Liver (tissue), 9 donors: ENCODE data around the gene TFDP1. TPM values are rescaled to one million over a fixed set of nuclear protein-coding genes. Genes with fewer than 3 reads are reported as not detected.
"Not testable (repeated sequence)": the region's sequence is repeated elsewhere in the genome, so short reads cannot be mapped to it uniquely, and the experiment has no call there.

Experiments
- DNase-seq: peaks from one replicate; pipeline ENCODE4 v3.0.0-alpha.2; 2017; ENCODE audit warnings: low spot score
- H3K27ac ChIP-seq, 2 donors: one replicate each; pipeline ENCODE4 v1.7.0; 2013; ENCODE audit warnings: inconsistent platforms in 2 of 2, low read length in 2 of 2, control low read depth in 1 of 2, low read depth in 1 of 2, mild to moderate bottlenecking in 1 of 2
- H3K27me3 ChIP-seq, 4 donors: one replicate each; pipeline versions ENCODE4 v1.6.1 to v1.7.0; 2013; ENCODE audit warnings: low read length in 3 of 4, inconsistent platforms in 1 of 4, mild to moderate bottlenecking in 1 of 4, moderate library complexity in 1 of 4; ENCODE audit not compliant: control insufficient read depth in 4 of 4, insufficient read depth in 4 of 4
- H3K36me3 ChIP-seq, 4 donors: one replicate each; pipeline versions ENCODE4 v1.6.1 to v1.7.0; 2013; ENCODE audit warnings: low read length in 3 of 4, mild to moderate bottlenecking in 3 of 4, low read depth in 1 of 4, moderate library complexity in 1 of 4; ENCODE audit not compliant: control insufficient read depth in 4 of 4, insufficient read depth in 3 of 4
- H3K4me1 ChIP-seq, 4 donors: one replicate each; pipeline versions ENCODE4 v1.6.1 to v1.7.0; 2013; ENCODE audit warnings: low read length in 3 of 4, mild to moderate bottlenecking in 3 of 4, moderate library complexity in 1 of 4; ENCODE audit not compliant: control insufficient read depth in 4 of 4, insufficient read depth in 4 of 4
- H3K4me3 ChIP-seq, 3 donors: one replicate each; pipeline versions ENCODE4 v1.6.1 to v1.7.0; 2013; ENCODE audit warnings: low read length in 3 of 3, control low read depth in 1 of 3, low read depth in 1 of 3, mild to moderate bottlenecking in 1 of 3
- H3K9ac ChIP-seq, 2 donors: one replicate each; pipeline ENCODE4 v1.7.0; 2013; ENCODE audit warnings: low read length in 2 of 2, mild to moderate bottlenecking in 2 of 2, moderate library complexity in 2 of 2, control low read depth in 1 of 2, low read depth in 1 of 2
- H3K9me3 ChIP-seq, 4 donors: one replicate each; pipeline versions ENCODE4 v1.6.1 to v1.7.0; 2013; ENCODE audit warnings: low read length in 3 of 4; ENCODE audit not compliant: control insufficient read depth in 4 of 4
- ATF3 ChIP-seq: IDR thresholded peaks from 2 replicates; pipeline ENCODE4 v1.6.1; 2016; ENCODE audit warnings: antibody characterized with exemption
- CTCF ChIP-seq: fragments of 150-350 bp; IDR thresholded peaks from 2 replicates; pipeline ENCODE4 v1.5.1; 2017; ENCODE audit warnings: improper control_type of control experiment, low read depth, low read length; ENCODE audit not compliant: missing input control
- EGR1 ChIP-seq, 2 donors: IDR thresholded peaks; 2 replicates each; pipeline ENCODE4 v1.6.1; 2016 to 2018; ENCODE audit warnings: antibody characterized with exemption in 2 of 2, low read depth in 2 of 2
- FOXA1 ChIP-seq: IDR thresholded peaks from 2 replicates; pipeline ENCODE4 v1.6.1; 2016; ENCODE audit warnings: antibody characterized with exemption
- HNF4A ChIP-seq, 2 donors: conservative IDR thresholded peaks; 2 replicates each; pipeline ENCODE4 v1.6.1; 2016; ENCODE audit warnings: antibody characterized with exemption in 2 of 2, mild to moderate bottlenecking in 2 of 2
- JUND ChIP-seq, 2 donors: IDR thresholded peaks; 2 replicates each; pipeline ENCODE4 v1.6.1; 2016; ENCODE audit warnings: antibody characterized with exemption in 2 of 2
- NR2F2 ChIP-seq: IDR thresholded peaks from 2 replicates; pipeline ENCODE4 v1.6.1; 2016; ENCODE audit warnings: antibody characterized with exemption
- RXRA ChIP-seq, 2 donors: IDR thresholded peaks; 2 replicates each; pipeline ENCODE4 v1.6.1; 2017 to 2018; ENCODE audit warnings: antibody characterized with exemption in 2 of 2, mild to moderate bottlenecking in 1 of 2
- SP1 ChIP-seq: IDR thresholded peaks from 2 replicates; pipeline ENCODE4 v1.6.1; 2018; ENCODE audit warnings: antibody characterized with exemption, mild to moderate bottlenecking
- TAF1 ChIP-seq: conservative IDR thresholded peaks from 2 replicates; pipeline ENCODE4 v1.6.1; 2016; ENCODE audit warnings: antibody characterized with exemption, mild to moderate bottlenecking
- WGBS: extraction: QIAGEN DNeasy Blood & Tissue Kit; methylation state at CpG from one replicate; pipeline ENCODE4 v1.1.7; 2013; 5-methylcytosine and 5-hydroxymethylcytosine counted together
- polyA plus RNA-seq, 2 donors: library from polyadenylated mRNA; stranded (reverse) in 1 of 2; unstranded in 1 of 2; fragments of 200-250 nt in 1 of 2; fragments of >200 nt in 1 of 2; fragmentation: Nextera tagmentation in 1 of 2; extraction: Ambion mirVana in 1 of 2; gene quantifications; one replicate each; pipeline versions ENCODE4 v1.2.1 to v1.2.3, GENCODE V29; 2013 to 2015
- total RNA-seq, 2 donors: library from RNA; depleted of rRNA; stranded (reverse); fragments of >200 nt; gene quantifications; one replicate each; pipeline ENCODE4 v1.2.3, GENCODE V29; 2014
- donor health status: healthy.
- donor health status: healthy.
- donor health status: healthy.
- donor health status: healthy.
- donor health status: healthy.

Gene TFDP1
- total and polyA plus RNA-seq, 4 donors = 9.9 to 140 (median 17.8) TPM

- H3K9me3 ChIP-seq = no peaks in the 10 kb centered on the region
- no peaks in the 10 kb centered on the region for H3K27me3 ChIP-seq
- peaks cover 2 to 9% (median 6%) of the 10 kb centered on the region in 4 donors for H3K4me1 ChIP-seq
- peaks cover 0 to 9% (median 2%) of the 10 kb centered on the region in 4 donors for H3K36me3 ChIP-seq
- no peak overlapping the region for H3K27ac ChIP-seq
- no peak for TF ChIP-seq FOXA1
- TF ChIP-seq TAF1 = no peak
- TF ChIP-seq RXRA (IDR thresholded peaks at IDR 0.05) = no peak
- TF ChIP-seq ATF3 = no peak
- peak; percentile 32 for DNase-seq
- no peak overlapping the region for H3K4me3 ChIP-seq
- 93% methylated on average over 18 of the region's 18 CpGs for WGBS
- H3K9ac ChIP-seq = no peak overlapping the region
Measured at GRCh38 chr13:113589251-113589960, 4.9 kb downstream of the TFDP1 start.

- Histone ChIP-seq H3K36me3 (peaks cover 0 to 9% (median 2%) of the 10 kb centered on the region in 4 donors), H3K9ac (no peak overlapping the region), H3K9me3 (no peaks in the 10 kb centered on the region), H3K4me1 (peaks cover 2 to 8% (median 5%) of the 10 kb centered on the region in 4 donors), H3K27ac (no peak overlapping the region), H3K4me3 (no peak overlapping the region), H3K27me3 (no peaks in the 10 kb centered on the region)
- TF ChIP-seq HNF4A (conservative IDR thresholded peaks at IDR 0.05) = no peak
- TF ChIP-seq JUND (IDR thresholded peaks at IDR 0.05) = no peak
- TF ChIP-seq TAF1 = no peak
- TF ChIP-seq EGR1 (IDR thresholded peaks at IDR 0.05; ENCODE audit: low read depth in 2 of 2) = no peak
- TF ChIP-seq CTCF = no peak
- TF ChIP-seq SP1 = no peak
- TF ChIP-seq RXRA (IDR thresholded peaks at IDR 0.05) = no peak
- no peak for DNase-seq
- 93% methylated on average over 14 of the region's 14 CpGs for WGBS
Measured at GRCh38 chr13:113589961-113590339, 5.4 kb downstream of the TFDP1 start.

- WGBS = 96% methylated on average over 11 of the region's 11 CpGs
- Histone ChIP-seq H3K4me1 (no peaks in the 10 kb centered on the region), H3K27me3 (no peaks in the 10 kb centered on the region), H3K4me3 (no peak overlapping the region), H3K9me3 (no peaks in the 10 kb centered on the region), H3K9ac (no peak overlapping the region), H3K36me3 (peaks cover 0 to 17% (median 3%) of the 10 kb centered on the region in 4 donors), H3K27ac (no peak overlapping the region)
- no peak for DNase-seq
- no peak for TF ChIP-seq SP1
Measured at GRCh38 chr13:113591750-113592149, 7.2 kb downstream of the TFDP1 start.

- DNase-seq = no peak
- H3K27ac ChIP-seq = no peak overlapping the region
- H3K36me3 ChIP-seq = peaks cover 0 to 18% (median 5%) of the 10 kb centered on the region in 4 donors
Measured at GRCh38 chr13:113592571-113592970, 8.0 kb downstream of the TFDP1 start.

GRCh38 chr13:113594066-113594821 is 9.7 kb downstream of the TFDP1 start:
- H3K27me3 ChIP-seq, H3K4me1 ChIP-seq, H3K9me3 ChIP-seq, DNase-seq, H3K27ac ChIP-seq, H3K4me3 ChIP-seq, H3K9ac ChIP-seq: not testable (repeated sequence)
- WGBS = 94% methylated on average over 21 of the region's 21 CpGs
- peaks cover 0 to 21% (median 6%) of the 10 kb centered on the region in 4 donors for H3K36me3 ChIP-seq

More at GRCh38 chr13:113592571-113592970, 8.0 kb downstream of the TFDP1 start:
- no peak overlapping the region for H3K4me3 ChIP-seq
- H3K4me1 ChIP-seq = no peaks in the 10 kb centered on the region
- TF ChIP-seq TAF1 (no peak), NR2F2 (no peak), CTCF (no peak)
- H3K9me3 ChIP-seq = no peaks in the 10 kb centered on the region
- no peak overlapping the region for H3K9ac ChIP-seq
- WGBS = 98% methylated on average over 5 of the region's 5 CpGs
- H3K27me3 ChIP-seq = no peaks in the 10 kb centered on the region
